ENCODE data around the gene KRABD2.

Gene KRABD2

GRCh38 chr17:8382880-8383142, 6.3 kb upstream of the KRABD2 start (continued):
- TF ChIP-seq ZBTB4 (CRISPR knock-in tag; IDR thresholded peaks at IDR 0.05): no peak
- TF ChIP-seq, protein P1, sequence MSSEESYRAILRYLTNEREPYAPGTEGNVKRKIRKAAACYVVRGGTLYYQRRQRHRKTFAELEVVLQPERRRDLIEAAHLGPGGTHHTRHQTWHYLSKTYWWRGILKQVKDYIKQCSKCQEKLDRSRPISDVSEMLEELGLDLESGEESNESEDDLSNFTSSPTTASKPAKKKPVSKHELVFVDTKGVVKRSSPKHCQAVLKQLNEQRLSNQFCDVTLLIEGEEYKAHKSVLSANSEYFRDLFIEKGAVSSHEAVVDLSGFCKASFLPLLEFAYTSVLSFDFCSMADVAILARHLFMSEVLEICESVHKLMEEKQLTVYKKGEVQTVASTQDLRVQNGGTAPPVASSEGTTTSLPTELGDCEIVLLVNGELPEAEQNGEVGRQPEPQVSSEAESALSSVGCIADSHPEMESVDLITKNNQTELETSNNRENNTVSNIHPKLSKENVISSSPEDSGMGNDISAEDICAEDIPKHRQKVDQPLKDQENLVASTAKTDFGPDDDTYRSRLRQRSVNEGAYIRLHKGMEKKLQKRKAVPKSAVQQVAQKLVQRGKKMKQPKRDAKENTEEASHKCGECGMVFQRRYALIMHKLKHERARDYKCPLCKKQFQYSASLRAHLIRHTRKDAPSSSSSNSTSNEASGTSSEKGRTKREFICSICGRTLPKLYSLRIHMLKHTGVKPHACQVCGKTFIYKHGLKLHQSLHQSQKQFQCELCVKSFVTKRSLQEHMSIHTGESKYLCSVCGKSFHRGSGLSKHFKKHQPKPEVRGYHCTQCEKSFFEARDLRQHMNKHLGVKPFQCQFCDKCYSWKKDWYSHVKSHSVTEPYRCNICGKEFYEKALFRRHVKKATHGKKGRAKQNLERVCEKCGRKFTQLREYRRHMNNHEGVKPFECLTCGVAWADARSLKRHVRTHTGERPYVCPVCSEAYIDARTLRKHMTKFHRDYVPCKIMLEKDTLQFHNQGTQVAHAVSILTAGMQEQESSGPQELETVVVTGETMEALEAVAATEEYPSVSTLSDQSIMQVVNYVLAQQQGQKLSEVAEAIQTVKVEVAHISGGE (CRISPR knock-in tag; IDR thresholded peaks at IDR 0.05): no peak
- TF ChIP-seq NKRF (conservative IDR thresholded peaks at IDR 0.05): peak; percentile 70
- no peak for TF ChIP-seq PBX3 (IDR thresholded peaks at IDR 0.05; ENCODE audit: insufficient replicate concordance, low read depth, low read length)
- TF ChIP-seq SREBF1 (IDR thresholded peaks at IDR 0.05; ENCODE audit: low read length): no peak
- TF ChIP-seq POLR2A (IDR thresholded peaks at IDR 0.05; ENCODE audit: low read depth, low read length): no peak
- no peak for TF ChIP-seq RAD21 (IDR thresholded peaks at IDR 0.05; ENCODE audit: insufficient read depth, low read depth, low read length)
- no peak for TF ChIP-seq KAT2A (conservative IDR thresholded peaks at IDR 0.05; ENCODE audit: control insufficient read depth, low read depth, low read length)
- peak; percentile 93 for TF ChIP-seq RBBP5 (conservative IDR thresholded peaks at IDR 0.05)
- TF ChIP-seq ZBED1 (IDR thresholded peaks at IDR 0.05; ENCODE audit: borderline replicate concordance): peak; percentile 69; the same call in 1 of the 2 replicates
- no peak for TF ChIP-seq IRF3 (IDR thresholded peaks at IDR 0.05)
- no peak for TF ChIP-seq TCF3 (IDR thresholded peaks at IDR 0.05; ENCODE audit: borderline replicate concordance, insufficient read depth, low read depth, low read length)
- no peak for TF ChIP-seq SMC3 (IDR thresholded peaks at IDR 0.05; ENCODE audit: borderline replicate concordance, low read length)
- TF ChIP-seq, protein P2, sequence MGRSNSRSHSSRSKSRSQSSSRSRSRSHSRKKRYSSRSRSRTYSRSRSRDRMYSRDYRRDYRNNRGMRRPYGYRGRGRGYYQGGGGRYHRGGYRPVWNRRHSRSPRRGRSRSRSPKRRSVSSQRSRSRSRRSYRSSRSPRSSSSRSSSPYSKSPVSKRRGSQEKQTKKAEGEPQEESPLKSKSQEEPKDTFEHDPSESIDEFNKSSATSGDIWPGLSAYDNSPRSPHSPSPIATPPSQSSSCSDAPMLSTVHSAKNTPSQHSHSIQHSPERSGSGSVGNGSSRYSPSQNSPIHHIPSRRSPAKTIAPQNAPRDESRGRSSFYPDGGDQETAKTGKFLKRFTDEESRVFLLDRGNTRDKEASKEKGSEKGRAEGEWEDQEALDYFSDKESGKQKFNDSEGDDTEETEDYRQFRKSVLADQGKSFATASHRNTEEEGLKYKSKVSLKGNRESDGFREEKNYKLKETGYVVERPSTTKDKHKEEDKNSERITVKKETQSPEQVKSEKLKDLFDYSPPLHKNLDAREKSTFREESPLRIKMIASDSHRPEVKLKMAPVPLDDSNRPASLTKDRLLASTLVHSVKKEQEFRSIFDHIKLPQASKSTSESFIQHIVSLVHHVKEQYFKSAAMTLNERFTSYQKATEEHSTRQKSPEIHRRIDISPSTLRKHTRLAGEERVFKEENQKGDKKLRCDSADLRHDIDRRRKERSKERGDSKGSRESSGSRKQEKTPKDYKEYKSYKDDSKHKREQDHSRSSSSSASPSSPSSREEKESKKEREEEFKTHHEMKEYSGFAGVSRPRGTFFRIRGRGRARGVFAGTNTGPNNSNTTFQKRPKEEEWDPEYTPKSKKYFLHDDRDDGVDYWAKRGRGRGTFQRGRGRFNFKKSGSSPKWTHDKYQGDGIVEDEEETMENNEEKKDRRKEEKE (IDR thresholded peaks at IDR 0.05): no peak
- TF ChIP-seq STAT1 (conservative IDR thresholded peaks at IDR 0.05): no peak

Data from GM12878 (cell line).